ENCODE results near the gene SPATA6.

Gene SPATA6

DNA sequence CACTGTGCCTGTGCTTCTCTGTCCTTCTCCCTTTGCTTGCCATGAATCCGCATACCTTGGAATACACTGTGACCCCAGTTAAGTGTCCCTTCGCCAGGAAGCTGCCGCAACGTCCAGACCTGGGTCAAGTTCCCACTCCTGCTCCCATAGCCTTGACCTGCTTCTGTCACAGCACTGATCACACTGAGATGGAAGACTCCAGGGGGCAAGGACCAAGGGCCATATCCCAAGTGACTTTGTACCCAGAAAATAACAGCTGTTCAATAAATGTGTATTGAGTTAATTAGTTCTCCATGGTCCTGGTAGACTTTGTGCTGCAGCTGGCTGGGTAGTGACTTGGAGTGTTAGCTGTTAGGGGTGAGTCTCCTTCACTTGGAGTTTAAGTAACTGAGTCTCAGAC is 223.6 kb downstream of the SPATA6 start:
- no peak for DNase-seq

DNA sequence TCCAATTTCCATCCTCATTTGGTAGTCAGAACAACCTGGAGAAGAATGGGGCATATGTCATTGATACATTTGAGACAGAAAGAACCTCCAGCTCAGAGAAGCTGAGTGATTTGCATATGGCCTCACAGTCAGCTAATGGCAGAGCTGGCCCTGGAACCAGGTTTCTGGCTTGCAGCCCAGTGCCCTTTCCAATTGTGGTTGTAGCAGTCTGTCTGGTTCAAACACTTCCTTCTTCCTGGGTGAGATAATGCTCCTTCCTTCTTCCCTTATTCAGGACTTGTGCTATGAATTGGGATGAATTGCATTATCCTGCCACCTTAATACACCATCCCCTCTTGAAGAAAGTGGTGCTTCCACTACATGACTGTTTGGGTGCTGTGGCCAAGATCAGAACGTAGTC is 225.3 kb downstream of the SPATA6 start:
- peak; percentile 45 for DNase-seq
